Measurements from ENCODE around the gene SECTM1.

DNA sequence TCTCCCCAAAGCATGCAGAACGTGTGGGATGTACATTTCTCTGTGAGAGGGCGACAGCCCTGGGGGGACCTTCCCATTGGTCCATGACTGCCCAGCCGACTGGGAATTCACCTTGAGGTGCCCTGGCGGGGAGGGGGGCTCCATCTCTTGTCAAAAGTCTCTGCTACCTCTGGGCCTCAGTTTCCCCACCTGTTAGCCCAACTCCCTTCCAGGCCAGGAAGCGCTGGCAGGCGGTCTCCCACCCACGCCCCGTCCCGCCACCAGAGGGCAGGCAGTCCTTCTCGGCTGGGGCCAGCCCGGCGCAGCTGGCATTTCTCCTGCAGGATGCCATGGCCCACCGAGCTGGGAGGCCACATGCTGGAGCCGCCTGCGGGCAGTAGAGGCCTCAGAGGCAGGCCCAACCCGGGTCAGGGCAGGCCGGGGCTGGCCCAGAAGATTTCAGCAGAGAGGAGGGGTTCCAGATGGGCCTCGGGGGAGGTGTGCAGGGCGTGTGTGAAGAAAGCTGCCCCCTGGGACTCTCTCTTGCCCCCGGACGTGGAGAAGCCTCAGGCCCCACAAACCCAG is 32.8 kb downstream of the SECTM1 start:
- TF ChIP-seq, protein P1, sequence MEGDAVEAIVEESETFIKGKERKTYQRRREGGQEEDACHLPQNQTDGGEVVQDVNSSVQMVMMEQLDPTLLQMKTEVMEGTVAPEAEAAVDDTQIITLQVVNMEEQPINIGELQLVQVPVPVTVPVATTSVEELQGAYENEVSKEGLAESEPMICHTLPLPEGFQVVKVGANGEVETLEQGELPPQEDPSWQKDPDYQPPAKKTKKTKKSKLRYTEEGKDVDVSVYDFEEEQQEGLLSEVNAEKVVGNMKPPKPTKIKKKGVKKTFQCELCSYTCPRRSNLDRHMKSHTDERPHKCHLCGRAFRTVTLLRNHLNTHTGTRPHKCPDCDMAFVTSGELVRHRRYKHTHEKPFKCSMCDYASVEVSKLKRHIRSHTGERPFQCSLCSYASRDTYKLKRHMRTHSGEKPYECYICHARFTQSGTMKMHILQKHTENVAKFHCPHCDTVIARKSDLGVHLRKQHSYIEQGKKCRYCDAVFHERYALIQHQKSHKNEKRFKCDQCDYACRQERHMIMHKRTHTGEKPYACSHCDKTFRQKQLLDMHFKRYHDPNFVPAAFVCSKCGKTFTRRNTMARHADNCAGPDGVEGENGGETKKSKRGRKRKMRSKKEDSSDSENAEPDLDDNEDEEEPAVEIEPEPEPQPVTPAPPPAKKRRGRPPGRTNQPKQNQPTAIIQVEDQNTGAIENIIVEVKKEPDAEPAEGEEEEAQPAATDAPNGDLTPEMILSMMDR (conservative IDR thresholded peaks at IDR 0.05; ENCODE audit: low read depth, low read length) = peak; percentile 77
- no peak for TF ChIP-seq EZH2 (IDR thresholded peaks at IDR 0.05; ENCODE audit: low read length, unreplicated experiment)

All from PC-3 (cell line).